ENCODE measurements around the gene HYAL3.
"Not testable (repeated sequence)": the region's sequence is repeated elsewhere in the genome, so short reads cannot be mapped to it uniquely, and the experiment has no call there.

DNA sequence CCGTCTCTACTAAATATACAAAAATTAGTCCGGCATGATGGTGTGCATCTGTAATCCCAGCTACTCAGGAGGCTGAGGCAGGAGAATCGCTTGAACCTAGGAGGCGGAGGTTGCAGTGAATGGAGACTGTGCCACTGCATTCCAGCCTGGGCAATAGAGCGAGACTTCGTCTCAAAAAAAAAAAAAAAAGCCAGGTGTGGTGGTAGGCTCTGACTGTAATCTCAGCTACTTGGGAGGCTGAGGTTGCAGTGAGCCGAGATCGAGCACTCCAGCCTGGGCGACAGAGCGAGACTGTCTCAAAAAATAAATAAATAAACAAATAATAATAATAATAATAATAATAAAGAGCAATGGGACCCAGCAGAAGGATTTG, 26.7 kb downstream of the HYAL3 start:
- not testable (repeated sequence) for TF ChIP-seq CREM (IDR thresholded peaks at IDR 0.05); CREM (CRISPR knock-in tag; IDR thresholded peaks at IDR 0.05); POLR2A (IDR thresholded peaks at IDR 0.05; ENCODE audit: insufficient read depth in 1 of 2, low read depth in 2 of 2, low read length in 2 of 2); ZNF431 (CRISPR knock-in tag; IDR thresholded peaks at IDR 0.05; ENCODE audit: borderline replicate concordance, low read depth); NBN (conservative IDR thresholded peaks at IDR 0.05); ZNF350 (CRISPR knock-in tag; IDR thresholded peaks at IDR 0.05; ENCODE audit: borderline replicate concordance, low read depth); CTCF (CRISPR knock-in tag; IDR thresholded peaks at IDR 0.05); ZNF263 (CRISPR knock-in tag; IDR thresholded peaks at IDR 0.05); CCAR2 (optimal IDR thresholded peaks at IDR 0.05; ENCODE audit: low read depth, low read length)
